NCI-H524 (cell line): ENCODE results near the gene CHN1.
A peak's percentile ranks its signal among the peaks of the same experiment; 100 is the strongest.

ENCODE experiments used
- DNase-seq, 2 experiments: peaks; one replicate each; lab custom pipeline; 2025; lab: John Stamatoyannopoulos, UW

The CHN1 gene

DNA sequence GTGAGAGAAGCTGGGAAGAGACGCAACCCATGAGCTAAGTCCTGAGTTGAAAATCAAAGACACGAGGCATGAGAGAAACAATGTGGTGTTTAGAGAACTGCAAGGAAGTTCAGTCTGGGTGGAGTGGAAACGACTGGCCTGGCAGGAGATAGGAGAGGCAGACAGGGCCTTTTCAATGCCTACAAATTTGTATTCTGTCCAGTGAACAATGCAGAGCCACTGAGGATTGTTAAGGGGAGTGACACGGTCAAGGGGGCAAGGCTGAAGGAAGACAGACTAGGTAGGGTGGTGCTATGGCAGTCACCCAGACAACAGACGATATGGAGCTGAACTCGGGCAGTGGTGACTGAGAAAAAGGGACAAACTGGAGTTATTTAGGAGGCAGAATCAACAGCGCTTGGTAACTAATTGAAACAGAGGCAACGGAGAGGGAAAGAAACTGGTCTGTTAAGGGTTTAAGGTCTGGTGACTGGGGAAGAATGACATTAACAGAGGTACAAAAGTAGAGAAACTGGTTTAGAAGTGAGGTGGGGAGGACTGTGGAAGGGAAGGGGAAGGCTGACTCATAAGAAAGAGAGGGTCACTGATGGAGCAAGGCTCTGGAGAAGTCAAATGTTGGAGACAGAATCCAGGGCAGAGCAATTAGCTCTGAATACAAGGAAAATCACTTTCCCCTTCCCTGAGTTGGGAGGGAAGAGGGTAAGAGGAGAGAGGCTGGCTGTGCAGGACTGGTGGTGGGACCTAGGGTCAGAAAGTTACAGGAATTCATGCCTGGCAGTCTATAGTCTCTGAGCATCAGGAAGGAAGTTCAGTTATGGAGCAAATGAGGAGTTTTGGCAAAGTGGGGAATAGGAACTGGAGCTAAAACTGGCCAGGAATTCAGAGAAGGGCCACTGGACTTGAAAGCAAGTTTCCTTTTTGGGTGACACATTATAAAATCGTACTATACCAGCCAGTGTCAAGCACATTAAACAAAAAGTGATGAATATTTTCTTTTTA lies 177.5 kb downstream of the CHN1 start:
- DNase-seq, result no peak

DNA sequence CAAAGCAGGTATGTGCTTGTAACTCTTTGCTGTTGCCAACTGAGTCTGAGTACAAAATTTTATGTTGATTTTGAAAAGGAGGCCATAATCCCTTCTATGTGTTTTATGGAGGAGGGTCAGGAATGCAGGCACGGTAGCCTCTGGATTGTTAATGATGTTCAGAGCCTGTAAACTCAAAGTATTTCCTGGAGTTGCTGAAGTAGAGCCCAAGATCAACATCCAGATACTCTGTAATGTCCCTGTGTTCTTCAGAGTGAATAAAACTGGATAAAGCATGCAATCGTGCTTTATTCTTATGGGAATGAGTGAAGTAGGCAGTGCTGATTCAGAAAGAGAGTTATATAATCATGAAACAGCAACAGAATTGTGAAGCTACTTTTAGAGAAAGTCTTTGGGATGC lies 179.1 kb downstream of the CHN1 start:
- DNase-seq, result no peak

DNA sequence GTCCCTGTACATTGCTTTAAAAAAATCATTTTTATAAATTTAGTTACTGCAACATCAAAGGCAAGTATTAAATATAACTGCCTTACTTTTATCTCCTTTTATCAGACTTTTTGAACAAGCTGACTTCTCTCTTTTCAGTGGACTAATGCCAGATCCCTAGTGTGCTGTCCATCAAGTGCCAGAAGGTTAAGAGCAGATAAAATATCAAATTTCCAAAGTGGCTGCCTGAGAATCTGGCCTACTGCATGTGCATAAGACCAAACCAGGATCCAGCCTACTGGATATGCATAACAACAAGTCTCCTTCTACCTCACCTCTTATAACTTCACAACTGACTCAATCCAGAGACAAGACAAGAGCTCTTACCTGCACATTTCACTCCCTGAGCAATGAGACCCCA lies 181.1 kb downstream of the CHN1 start:
- peak in 1 of 2 experiments; percentile 65 for DNase-seq

DNA sequence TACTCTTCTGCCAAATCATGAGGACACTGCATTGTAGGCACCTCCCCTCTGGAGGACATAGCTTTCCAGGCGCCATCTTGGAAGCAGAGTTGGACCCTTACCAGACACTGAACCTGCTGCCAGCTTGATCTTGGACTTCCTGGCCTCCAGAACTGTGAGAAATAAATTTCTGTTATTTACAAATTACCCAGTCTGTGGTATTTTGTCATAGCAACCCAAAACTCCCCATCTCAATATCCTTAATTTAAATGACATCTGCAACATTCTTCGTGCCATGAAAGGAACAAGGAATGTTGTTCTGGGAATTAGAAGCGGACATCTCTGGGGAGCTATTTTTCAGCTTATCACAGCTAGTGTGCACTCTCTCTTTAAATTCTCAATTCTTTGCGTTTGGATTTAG lies 183.6 kb downstream of the CHN1 start:
- no peak for DNase-seq

DNA sequence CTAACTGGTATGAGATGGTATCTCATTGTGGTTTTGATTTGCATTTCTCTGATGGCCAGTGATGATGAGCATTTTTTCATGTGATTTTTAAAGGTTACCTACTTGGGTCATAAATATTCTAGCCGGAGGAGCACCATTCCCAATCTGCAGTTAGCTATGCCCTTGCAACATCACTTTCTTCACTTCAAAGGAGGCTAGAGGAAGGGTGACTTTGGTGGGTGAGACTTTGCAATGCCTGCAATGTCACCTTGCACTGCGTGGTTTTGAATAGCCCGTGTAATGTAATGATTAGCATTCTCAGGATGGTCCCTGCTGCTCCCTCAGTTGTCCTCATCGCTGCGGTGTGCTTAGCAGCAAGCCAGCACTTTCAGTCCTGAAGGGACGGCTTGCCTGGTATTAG lies 184.8 kb downstream of the CHN1 start:
- no peak for DNase-seq

DNA sequence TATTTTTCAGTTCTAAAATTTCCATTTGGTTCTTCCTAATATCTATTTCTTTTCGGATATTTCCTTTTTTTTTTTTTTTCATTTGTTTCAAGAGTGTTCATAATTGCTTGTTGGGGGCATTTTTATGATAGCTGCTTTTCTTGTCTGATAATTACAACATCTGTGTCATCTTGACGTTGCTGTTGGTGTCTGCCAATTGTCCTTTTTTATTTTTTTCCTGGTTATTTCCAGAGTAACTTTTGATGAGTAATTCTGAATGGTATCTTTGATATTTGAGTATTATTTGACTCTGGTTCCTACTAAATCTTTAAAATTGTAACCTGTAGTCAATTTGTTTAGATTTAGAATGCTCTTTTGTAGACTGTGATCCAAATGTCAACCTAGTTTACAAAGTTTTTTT lies 189.7 kb downstream of the CHN1 start:
- no peak for DNase-seq

DNA sequence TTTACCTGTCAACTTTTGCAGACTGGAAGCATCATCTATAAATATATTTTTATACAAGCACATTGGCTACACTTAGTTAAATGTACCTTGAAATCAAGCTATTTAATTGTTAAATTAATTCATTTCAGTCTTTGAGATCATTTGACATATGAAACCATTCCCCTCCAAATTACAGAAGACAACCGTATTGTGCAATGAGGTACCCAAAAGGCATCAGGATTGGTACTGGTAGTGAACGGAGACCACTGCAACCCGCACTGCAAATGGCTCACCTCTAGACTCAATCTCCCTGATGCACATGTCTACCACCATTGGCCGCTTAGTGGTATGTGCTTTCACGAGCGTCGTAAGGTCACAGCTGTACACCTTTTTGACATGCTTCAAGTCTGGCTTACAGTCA lies 193.1 kb downstream of the CHN1 start:
- DNase-seq, result no peak

DNA sequence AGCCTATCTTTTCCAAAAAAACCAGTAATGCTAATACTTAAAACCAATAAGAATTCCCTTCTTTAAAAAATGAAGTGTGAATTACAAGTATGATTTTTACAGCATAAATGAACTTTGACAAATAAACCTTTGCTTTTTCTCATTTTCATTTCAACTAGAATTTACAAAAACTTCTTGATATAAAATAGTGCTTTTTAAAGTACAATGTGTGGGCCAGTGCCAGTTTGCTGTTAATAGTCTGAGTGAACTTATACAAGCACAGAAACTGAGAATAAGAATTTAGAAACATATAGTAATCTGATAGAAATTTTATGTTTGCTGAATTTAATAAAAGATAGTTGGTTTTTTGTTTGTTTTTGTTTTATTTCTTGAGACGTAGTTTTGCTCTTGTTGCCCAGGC lies 197.2 kb downstream of the CHN1 start:
- no peak for DNase-seq

DNA sequence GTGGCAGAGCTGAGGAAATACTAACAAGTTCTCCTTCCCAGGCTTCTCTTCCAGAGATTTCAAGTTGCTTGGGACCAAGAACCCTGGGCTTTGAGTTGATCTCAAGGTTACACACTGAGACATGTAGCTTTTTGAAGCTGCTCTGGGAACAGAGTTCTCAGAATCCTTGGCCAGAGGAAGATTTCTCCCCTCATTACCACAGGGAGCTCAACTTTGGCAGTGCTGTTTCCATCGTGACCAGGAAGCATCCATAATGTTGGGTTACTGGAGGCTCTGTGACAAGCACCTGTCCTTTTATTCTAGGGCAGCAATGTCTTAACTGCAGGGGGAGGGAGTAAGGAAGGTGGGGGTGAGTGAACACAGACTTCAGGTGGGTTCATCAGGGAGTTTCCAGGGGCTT lies 199.4 kb downstream of the CHN1 start:
- no peak for DNase-seq

DNA sequence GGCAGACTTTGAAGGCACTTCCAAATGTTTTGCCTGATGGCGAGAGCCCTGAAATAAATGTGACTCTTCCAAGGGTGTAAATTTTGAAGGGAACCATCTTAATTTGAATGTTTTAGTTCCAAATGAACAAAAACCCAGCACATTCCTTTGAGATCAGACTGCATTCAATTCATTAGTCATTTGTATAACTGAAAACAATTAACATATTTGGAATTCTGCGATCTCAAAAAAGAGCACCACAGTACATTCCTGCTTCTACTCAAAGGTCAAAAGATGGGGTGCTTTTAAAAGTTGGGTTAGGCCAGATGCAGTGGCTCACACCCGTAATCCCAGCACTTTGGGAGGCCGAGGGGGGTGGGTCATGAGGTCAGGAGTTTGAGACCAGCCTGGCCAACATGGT lies 202.7 kb downstream of the CHN1 start:
- no peak for DNase-seq

DNA sequence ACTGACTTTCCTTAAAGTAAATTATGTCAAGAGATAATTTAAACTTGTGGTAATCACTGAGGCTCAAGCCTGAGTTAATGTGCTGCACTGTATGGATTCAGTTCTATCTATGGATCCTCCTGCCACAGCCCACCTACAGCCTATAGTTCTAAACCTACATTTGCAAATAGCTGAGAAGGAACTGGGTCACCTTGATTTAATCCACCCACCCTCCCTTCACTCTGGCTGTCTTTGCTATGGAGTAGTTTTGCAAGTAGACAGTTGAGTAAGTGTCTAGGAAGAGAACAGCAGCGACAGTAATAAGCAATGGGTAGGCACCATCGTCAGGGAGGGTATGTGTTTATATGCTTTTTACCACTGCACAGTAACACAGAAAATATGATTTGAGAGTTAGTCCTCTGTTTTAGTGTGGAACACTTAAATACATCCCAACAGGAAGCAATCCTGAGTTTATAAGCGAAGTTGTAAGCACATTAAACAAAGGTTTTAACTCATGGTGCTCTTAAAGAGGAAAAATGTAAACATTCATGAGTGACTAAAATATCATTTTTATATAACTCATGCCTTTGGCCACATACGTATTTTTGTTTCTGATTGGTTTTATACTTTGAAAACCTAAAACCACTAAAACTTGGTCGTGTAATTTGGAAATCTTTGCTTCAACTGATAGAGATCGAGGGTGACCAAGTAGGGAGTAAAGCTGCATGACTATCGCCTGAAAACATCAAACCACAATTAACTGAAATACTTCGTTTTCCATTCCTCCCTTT lies 204.6 kb downstream of the CHN1 start:
- no peak for DNase-seq

DNA sequence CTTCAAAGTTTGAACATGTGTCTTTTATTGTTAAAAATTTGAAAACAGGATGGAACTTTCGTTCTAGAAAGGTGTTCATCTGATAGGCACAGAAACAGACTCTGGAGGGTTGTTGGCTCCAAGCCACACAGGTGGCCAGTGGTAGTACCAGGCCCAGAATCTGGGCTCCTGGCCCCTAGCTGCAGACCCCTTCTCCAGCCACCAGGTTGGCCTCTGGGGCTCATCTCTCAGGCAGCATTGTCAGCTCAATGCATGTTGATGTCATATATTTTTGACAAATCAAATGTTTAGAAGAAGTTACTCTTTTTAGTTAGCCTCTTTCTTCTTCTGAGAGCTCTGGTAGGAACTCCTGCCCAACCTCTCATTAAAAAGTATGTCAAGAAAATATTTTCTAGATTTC lies 206.4 kb downstream of the CHN1 start:
- no peak for DNase-seq

DNA sequence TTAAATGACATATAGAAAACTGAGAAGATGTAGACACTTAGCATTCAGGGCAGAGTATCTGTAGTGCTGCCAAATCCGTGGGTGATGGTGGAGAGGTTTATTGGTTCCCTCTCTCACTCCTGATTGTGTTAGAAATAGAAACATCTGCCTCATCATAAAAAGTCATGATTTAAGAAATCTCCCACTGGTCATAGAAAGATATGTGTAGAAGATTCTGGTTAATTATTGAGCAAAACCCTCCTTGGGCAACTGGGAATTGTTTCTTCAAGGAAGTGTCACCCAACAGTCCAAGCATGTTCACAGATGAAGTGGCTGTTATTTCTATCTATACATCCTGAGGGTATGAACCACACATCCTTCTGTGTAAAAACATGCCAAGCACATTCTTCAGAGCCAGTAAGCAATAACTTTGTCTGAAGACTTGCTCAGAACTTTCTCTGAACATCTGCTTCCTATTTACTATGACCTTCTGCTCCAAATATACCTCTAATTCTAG lies 207.4 kb downstream of the CHN1 start:
- no peak for DNase-seq

DNA sequence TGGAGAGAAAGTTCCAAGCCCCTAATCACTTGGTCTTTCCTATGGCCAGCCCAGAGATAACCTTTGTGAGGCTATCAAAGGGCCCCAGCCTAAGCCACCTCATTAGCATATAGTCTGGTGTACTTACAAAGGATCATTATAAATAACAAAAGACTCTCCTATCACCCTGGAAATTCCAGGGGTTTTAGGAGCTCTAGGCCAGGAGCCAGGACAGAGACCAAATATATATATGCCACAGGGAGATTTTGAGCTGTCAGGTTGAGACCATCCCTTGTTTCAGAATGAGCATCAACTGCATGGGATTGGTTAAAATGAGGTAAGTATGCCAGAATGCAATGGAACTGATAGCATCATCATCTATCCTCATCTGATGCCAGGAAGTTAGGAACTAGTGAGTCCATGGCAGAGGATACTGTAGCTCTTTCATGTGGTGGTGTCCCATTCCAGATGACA lies 208.8 kb downstream of the CHN1 start:
- DNase-seq, result no peak

DNA sequence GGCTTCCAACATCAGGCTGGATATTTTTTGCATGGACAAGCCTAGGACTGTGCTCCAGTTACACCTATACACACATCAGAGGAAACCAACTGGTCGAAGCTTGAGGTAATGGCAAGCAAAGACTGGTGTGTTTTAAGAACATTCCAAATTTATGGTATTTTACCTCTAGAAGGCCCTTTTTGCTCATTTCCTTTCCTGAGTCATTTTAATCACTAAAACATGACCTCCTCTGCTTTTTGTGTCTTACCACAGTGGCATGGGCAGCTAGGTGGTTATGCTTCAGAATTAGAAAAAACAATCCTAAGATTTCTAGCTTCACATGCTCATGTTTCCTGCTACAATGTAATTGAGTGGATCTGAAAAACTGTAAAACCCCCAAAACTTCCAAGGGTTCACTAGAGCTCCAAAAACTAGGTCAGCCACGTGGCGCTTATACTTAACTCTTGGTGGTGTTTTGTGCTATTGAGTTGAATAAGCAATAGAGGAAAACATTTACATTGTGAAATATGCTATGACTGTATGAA lies 210.3 kb downstream of the CHN1 start:
- no peak for DNase-seq

DNA sequence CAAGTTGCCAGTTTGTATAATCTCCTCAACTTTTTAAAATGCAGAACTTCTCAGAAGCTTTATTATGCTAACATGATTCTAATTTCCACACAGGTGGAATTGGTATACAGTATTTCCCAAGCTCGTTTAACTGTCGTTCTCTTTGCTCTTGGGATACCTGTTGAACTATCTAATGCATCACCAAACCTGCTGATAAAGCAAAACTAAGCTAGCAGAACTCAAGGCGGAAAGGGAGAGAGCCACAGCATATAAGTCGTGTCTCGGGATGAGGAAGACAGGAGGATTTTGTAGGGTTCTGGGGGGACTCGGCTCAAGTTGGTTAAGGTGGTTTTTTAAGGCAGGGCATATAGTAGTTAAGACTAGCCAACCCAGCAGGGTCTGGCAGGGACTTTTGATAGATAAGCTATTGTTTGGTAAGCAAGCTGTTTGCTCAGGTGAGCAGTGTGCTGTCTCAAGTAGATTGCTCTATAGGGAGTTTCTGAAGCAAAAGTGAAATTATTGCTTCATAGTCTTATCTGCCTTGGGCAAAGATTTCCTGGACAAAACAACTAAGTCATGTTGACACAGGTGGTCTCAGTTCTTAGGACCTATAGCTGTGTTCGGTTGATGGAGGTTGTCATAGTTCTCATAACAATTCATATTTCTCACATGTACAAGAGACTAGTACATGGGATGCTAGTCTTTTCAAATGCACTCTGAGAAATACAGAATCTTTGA lies 212.7 kb downstream of the CHN1 start:
- DNase-seq, result no peak

DNA sequence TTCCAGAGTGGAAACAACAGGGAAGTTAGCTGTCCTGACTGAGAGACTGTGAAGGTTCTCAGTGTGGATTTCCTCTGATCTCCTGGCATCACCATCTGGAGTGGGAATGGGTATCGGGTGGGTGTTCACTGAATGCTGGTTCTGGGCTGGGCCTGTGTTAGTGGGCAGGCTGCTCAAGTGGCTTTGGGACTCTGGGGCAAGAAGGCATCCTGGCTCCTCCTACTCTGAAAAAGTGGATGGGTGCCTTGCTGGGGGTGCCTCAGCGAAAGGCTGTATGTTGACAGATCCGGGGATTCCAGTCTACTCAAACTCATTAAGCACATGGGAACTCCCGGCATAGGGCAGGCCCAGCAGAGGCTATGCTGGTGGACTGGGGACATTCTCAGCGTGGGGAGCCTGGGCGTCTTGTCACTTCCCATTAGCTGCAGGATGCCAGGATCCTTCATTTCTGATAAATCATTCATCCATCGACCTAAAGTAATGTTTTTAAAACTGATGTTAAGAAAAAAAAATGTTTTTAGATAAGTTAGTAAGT lies 213.4 kb downstream of the CHN1 start:
- DNase-seq, result peak in 1 of 2 experiments; percentile 2

DNA sequence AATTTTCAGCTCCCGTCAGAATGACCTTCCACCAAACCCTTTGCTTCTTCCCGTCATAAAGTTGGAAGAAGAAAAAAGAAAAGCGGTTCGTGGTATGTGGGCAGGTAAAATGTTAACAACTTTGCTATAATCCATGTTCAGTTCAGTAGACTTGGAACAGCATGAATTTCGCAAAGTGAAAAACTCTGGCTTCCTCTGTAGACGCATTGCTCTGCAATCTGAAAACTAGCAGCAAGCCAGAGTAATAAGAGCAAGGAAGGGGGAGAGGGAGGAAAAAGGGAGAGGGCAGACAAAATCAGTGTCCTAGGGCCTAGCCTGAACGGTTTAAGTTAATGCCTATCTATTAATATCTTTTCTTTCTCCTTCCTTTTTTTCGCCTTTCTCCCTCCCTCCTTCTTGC lies 214.2 kb downstream of the CHN1 start:
- no peak for DNase-seq

DNA sequence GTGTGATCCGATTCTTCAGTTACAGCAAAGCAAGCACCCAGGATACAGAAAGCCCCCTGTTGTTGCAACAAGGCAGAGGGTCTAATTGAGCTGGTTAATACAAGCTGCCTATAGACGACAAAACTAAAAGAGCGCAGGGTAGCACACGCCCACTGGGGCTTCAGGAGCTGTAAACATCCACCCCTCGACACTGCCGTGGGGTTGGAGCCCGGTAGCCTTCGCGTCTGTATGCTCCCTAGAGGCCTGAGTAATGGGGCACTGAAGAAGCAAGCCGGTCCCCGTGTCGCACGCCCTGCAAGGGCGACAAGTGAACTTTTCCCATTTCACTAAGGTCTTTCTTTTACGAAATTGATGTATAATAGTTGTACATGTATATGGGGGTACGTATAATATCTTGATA lies 216.2 kb downstream of the CHN1 start:
- no peak for DNase-seq

DNA sequence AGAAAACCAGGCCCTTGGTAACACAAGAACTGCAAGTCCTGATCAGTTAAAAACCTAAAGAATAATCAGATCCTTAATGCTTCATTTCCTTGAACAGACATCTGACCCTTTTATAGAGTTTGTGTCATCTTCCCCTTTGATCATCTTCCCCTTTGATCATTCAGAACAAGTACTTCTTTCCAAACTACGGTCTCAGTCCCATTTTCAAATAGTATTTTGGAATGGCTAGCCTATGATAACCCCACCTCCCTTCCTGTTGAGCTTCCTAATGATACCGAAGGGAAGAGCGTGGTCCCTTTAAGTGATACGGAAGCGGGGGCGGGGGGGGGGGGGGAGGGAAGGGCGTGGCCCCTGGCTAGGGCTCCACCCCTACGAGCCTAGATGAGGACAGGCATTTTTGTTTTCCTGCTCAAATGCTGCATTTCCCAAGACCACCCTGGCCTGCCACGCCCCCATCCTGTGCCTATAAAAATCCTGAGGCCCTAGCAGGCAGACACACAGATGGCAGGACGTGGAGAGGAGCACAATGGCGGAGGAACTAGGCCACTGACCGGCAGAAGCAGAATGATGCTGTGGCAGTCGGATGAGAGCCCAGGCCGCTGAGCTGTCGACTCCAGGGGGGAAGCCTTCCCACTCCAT lies 216.8 kb downstream of the CHN1 start:
- DNase-seq, result peak; percentile 24 to 67
